ENCODE data around the gene TMEM219. TPM values are rescaled to one million over a fixed set of nuclear protein-coding genes. Genes with fewer than 3 reads are reported as not detected.
"Not testable (repeated sequence)": the region's sequence is repeated elsewhere in the genome, so short reads cannot be mapped to it uniquely, and the experiment has no call there.

TMEM219 gene
- total RNA-seq, 1 donor from 2014 or later: 26.7 TPM

DNA sequence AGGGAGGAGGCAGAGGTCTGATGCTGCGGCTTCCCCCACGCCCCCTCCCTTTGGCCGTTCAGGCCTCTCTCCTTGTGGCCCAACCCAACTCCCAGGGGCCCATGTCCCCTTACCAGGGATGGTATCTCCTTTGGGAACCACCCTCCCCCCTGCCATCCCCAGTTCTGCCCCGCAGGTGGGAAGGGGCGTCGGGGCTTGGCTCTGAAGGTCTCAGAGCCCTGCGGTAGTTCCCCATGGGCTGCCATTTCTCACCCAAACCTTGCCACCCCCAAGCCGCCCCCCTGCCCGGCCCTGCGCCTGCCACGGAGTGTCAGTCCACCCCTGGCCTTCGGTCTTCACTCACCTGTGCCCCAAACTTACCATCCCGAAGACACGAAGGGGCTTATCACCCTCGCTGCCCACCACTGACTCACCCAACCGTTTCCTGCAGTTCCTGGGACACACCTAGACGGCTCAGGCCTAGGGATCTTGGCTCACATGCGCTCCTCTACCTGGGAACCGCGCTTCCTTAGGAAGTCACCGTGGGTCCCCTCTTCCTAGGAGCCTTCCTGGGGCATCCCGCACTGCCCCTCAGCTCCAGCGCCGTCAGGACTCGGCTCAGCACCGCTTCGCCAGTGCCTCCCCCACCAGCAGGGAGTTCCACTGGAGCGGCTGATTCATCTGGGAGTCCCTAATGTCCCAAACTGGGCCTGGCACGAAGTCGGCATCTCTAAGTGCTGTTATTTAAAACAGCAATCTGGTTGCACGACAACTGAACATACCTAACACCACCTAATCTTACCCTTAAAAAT is 50.0 kb downstream of the TMEM219 start:
- DNase-seq (ENCODE audit: low spot score): no peak

DNA sequence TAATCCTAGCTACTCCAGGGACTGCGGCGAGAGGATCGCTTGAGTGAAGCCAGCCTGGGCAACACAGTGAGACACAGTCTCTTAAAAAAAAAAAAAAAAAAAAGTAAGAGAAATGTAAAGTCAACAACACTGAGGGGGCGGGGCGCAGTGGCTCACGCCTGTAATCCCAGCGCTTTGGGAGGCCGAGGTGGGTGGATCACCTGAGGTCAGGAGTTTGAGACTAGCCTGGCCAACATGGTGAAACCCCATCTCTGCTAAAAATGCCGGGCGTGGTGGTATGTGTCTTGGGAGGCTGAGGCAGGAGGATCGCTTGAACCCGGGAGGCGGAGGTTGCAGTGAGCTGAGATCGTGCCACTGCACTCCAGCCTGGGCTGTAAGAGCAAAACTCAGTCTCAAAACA is 50.7 kb downstream of the TMEM219 start:
- DNase-seq (ENCODE audit: low spot score): not testable (repeated sequence)

DNA sequence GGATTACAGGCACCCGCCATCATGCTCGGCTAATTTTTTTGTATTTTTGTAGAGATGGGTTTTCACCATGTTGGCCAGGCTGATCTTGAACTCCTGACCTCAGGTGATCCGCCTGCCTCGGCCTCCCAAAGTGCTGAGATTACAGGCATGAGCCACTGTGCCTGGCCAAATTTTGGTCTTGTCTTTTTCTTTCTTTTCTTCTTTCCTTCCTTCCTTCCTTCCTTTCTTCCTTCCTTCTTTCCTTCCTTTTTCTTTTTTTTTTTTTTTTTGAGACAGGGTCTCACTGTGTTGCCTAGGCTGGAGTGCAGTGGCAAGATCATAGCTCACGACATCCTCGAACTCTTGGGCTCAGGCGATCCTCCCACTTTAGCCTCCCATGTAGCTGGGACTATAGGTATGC is 53.6 kb downstream of the TMEM219 start:
- DNase-seq (ENCODE audit: low spot score): not testable (repeated sequence)

DNA sequence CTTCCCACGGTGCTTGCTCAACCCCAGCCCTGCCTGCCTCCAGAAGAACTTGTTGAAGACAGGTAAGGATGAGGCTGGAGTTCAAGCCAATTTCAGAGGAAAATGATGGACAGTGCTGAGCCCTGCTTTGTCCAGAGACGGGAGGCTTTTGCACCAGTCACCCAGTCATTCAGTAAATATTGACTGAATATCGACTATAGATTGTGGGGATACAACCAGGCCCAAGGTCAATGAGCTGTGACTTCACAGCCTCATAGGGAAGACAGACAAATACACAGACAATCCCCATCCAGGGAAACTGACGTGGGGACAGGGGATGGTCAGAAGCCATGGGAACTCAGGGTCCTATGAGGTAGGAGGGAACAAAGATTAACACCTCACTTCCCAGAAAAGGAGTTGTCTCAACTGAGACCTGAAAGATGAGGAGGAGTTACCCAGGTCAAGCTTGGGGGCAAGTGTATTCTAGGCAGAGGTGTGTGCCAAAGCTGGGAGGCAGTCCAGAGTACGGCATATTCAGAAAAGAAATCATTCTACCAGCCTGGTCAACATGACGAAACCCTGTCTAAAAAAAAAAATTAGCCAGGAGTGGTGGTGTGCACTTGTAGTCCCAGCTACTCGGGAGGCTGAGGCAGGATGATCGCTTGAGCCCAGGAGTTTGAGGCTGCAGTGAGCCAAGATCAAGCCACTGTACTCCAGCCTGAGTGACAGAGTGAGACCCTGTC is 54.8 kb downstream of the TMEM219 start:
- no peak for DNase-seq (ENCODE audit: low spot score)

DNA sequence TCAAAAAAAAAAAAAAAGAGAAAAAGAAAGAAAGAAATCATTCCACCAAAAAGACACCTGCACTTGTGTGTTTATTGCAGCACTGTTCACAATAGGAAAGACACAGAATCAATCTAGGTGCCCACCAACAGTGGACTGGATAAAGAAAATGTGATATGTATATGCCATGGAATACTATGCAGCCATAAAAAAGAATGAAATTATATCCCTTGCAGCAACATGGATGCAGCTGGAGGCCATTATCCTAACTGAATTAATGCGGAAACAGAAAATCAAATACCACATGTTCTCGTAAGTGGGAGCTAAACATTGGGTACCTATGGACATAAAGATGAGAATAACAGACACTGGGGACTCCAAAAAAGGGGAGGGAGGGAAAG is 55.4 kb downstream of the TMEM219 start:
- DNase-seq (ENCODE audit: low spot score): no peak

DNA sequence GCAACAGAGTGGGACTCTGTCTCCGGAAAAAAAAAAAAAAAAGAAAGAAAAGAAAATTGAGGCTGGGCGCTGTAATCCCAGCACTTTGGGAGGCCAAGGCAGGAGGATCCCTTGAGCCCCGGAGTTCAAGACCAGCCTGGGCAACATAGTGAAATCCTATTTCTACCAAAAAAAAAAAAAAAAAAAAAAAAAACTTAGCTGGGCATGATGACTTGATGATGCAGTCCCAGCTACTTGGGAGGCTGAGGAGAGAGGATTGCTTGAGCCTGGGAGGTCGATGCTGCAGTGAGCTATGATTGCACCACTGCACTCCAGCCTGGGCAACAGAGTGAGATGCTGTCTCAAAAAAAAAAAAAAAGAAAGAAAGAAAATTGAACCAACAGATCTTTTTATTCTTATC is 56.1 kb downstream of the TMEM219 start:
- not testable (repeated sequence) for DNase-seq (ENCODE audit: low spot score)

DNA sequence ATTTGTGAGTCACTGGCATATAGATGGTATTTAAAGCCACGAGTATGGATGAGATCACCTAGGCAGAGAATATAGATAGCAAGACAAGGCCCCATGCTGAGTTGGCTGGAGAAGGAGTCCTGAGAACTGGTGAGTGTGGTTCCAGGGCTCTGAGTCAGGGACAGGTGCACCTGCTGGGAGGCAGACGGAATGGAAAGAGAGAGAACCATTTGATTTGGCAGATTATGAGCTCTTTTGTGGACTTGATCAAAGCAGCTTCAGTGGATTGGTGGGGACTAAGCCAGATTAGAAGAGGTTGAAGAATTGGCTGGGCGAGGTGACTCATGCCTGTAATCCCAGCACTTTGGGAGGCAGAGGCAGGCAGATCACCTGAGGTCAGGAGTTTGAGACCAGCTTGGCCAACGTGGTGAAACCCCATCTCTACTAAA is 56.9 kb downstream of the TMEM219 start:
- no peak for DNase-seq (ENCODE audit: low spot score)

Other genes starting within 250 kb of the TMEM219 start
- gene C16orf54, start 216.1 kb upstream of the TMEM219 start, total RNA-seq (ENCODE audit: insufficient read depth, low replicate concordance): 0.72 TPM
- gene ZG16, start 183.8 kb upstream of the TMEM219 start, total RNA-seq (ENCODE audit: insufficient read depth, low replicate concordance): 2.2 TPM
- gene KIF22, start 171.3 kb upstream of the TMEM219 start, total RNA-seq (ENCODE audit: insufficient read depth, low replicate concordance): 25.0 TPM
- gene MAZ, start 155.6 kb upstream of the TMEM219 start, total RNA-seq (ENCODE audit: insufficient read depth, low replicate concordance): 103 TPM
- 7.9 TPM for gene PRRT2, start 149.9 kb upstream of the TMEM219 start, total RNA-seq (ENCODE audit: insufficient read depth, low replicate concordance)
- gene PAGR1, start 145.9 kb upstream of the TMEM219 start, total RNA-seq (ENCODE audit: insufficient read depth, low replicate concordance): 13.7 TPM
- 91.7 TPM for gene MVP, start 141.6 kb upstream of the TMEM219 start, total RNA-seq (ENCODE audit: insufficient read depth, low replicate concordance)
- gene CDIPT, start 98.9 kb upstream of the TMEM219 start, total RNA-seq (ENCODE audit: insufficient read depth, low replicate concordance): 68.1 TPM
- gene SEZ6L2, start 62.5 kb upstream of the TMEM219 start, total RNA-seq (ENCODE audit: insufficient read depth, low replicate concordance): 12.5 TPM
- not detected for gene ASPHD1, start 61.6 kb upstream of the TMEM219 start, total RNA-seq (ENCODE audit: insufficient read depth, low replicate concordance)
- 9.4 TPM for gene KCTD13, start 35.9 kb upstream of the TMEM219 start, total RNA-seq (ENCODE audit: insufficient read depth, low replicate concordance)
- 31.8 TPM for gene TAOK2, start 11.8 kb downstream of the TMEM219 start, total RNA-seq (ENCODE audit: insufficient read depth, low replicate concordance)
- 1.4 TPM for gene HIRIP3, start 33.5 kb downstream of the TMEM219 start, total RNA-seq (ENCODE audit: insufficient read depth, low replicate concordance)
- 8.9 TPM for gene INO80E, start 34.2 kb downstream of the TMEM219 start, total RNA-seq (ENCODE audit: insufficient read depth, low replicate concordance)
- 0.48 TPM for gene DOC2A, start 48.9 kb downstream of the TMEM219 start, total RNA-seq (ENCODE audit: insufficient read depth, low replicate concordance)
- gene C16orf92, start 61.1 kb downstream of the TMEM219 start, total RNA-seq (ENCODE audit: insufficient read depth, low replicate concordance): 8.9 TPM
- not detected for gene TLCD3B, start 69.2 kb downstream of the TMEM219 start, total RNA-seq (ENCODE audit: insufficient read depth, low replicate concordance)
- gene ALDOA, start 103.7 kb downstream of the TMEM219 start, total RNA-seq (ENCODE audit: insufficient read depth, low replicate concordance): 321 TPM
- gene PPP4C, start 113.9 kb downstream of the TMEM219 start, total RNA-seq (ENCODE audit: insufficient read depth, low replicate concordance): 46.5 TPM
- gene TBX6, start 129.8 kb downstream of the TMEM219 start, total RNA-seq (ENCODE audit: insufficient read depth, low replicate concordance): 0.48 TPM
- 23.6 TPM for gene YPEL3, start 134.1 kb downstream of the TMEM219 start, total RNA-seq (ENCODE audit: insufficient read depth, low replicate concordance)
- gene GDPD3, start 151.5 kb downstream of the TMEM219 start, total RNA-seq (ENCODE audit: insufficient read depth, low replicate concordance): not detected
- 23.8 TPM for gene MAPK3, start 161.1 kb downstream of the TMEM219 start, total RNA-seq (ENCODE audit: insufficient read depth, low replicate concordance)
- gene CORO1A, start 221.5 kb downstream of the TMEM219 start, total RNA-seq (ENCODE audit: insufficient read depth, low replicate concordance): 22.9 TPM
- 110 TPM for gene BOLA2B, start 231.6 kb downstream of the TMEM219 start, total RNA-seq (ENCODE audit: insufficient read depth, low replicate concordance)
- 10.8 TPM for gene SLX1A, start 231.8 kb downstream of the TMEM219 start, total RNA-seq (ENCODE audit: insufficient read depth, low replicate concordance)
- gene SULT1A3, start 237.2 kb downstream of the TMEM219 start, total RNA-seq (ENCODE audit: insufficient read depth, low replicate concordance): 5.1 TPM